Measurements from ENCODE around the gene GEN1. TPM values are rescaled to one million over a fixed set of nuclear protein-coding genes. Genes with fewer than 3 reads are reported as not detected.

The GEN1 gene
- total and polyA plus RNA-seq, 2 of the 4 experiments (the other 2 are of a cell fraction): 7.9 to 8.3 TPM

DNA sequence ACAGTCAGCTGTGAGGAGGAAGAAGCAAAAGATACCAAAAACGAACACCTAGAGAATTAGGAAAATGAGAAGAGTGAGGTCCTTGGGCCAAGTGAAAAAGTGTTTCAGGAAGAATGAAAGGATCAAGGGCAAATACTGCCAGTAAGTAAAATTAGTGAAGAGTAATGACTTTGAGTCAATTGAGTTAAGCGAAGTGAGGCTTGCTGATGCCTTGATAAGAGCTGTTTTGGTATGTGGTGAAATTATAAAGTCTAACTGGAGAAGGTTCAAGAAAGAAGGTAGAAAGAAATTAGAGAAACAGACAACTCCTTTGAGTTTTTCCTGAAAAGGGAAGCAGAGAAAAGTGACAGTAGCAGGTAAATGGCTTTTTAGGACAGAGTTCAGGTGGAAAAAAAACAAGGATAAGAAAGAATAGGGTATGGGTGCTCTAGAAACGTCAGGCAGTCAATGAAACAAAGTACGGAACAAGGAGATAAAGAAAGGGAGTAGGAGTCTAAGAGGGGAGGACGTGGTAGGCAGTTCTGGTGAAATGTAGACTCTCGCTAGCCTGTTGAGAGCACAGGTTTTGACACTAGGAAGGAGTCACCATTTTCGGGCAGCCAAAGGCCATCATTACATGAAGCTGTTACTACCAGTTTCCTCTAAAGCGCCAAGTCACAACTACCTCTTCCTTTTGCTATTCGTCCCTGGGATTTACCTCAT is 43.2 kb upstream of the GEN1 start:
- no peaks in the 10 kb centered on the region for H3K27me3 ChIP-seq (ENCODE audit: control insufficient read depth, insufficient read depth, low read length)
- no peak for TF ChIP-seq MXI1 (IDR thresholded peaks at IDR 0.05; ENCODE audit: borderline replicate concordance, low read depth, low read length)
- TF ChIP-seq, protein P1, sequence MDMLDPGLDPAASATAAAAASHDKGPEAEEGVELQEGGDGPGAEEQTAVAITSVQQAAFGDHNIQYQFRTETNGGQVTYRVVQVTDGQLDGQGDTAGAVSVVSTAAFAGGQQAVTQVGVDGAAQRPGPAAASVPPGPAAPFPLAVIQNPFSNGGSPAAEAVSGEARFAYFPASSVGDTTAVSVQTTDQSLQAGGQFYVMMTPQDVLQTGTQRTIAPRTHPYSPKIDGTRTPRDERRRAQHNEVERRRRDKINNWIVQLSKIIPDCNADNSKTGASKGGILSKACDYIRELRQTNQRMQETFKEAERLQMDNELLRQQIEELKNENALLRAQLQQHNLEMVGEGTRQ (IDR thresholded peaks at IDR 0.05; ENCODE audit: low read depth, low read length): no peak
- TF ChIP-seq MAFK (IDR thresholded peaks at IDR 0.05; ENCODE audit: low read depth, low read length): no peak
- TF ChIP-seq POLR2A (IDR thresholded peaks at IDR 0.05; ENCODE audit: low read depth, low read length): no peak
- no peak for TF ChIP-seq NFE2L2 (IDR thresholded peaks at IDR 0.05; ENCODE audit: low read depth, low read length)
- TF ChIP-seq RCOR1 (IDR thresholded peaks at IDR 0.05; ENCODE audit: insufficient replicate concordance, low read length): no peak
- no peak for TF ChIP-seq SMC3 (IDR thresholded peaks at IDR 0.05; ENCODE audit: low read depth, low read length)
- TF ChIP-seq, protein P2, sequence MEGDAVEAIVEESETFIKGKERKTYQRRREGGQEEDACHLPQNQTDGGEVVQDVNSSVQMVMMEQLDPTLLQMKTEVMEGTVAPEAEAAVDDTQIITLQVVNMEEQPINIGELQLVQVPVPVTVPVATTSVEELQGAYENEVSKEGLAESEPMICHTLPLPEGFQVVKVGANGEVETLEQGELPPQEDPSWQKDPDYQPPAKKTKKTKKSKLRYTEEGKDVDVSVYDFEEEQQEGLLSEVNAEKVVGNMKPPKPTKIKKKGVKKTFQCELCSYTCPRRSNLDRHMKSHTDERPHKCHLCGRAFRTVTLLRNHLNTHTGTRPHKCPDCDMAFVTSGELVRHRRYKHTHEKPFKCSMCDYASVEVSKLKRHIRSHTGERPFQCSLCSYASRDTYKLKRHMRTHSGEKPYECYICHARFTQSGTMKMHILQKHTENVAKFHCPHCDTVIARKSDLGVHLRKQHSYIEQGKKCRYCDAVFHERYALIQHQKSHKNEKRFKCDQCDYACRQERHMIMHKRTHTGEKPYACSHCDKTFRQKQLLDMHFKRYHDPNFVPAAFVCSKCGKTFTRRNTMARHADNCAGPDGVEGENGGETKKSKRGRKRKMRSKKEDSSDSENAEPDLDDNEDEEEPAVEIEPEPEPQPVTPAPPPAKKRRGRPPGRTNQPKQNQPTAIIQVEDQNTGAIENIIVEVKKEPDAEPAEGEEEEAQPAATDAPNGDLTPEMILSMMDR (conservative IDR thresholded peaks at IDR 0.05; ENCODE audit: low read depth, low read length): no peak
- no peak for TF ChIP-seq RAD21 (IDR thresholded peaks at IDR 0.05; ENCODE audit: low read length)
- TF ChIP-seq, protein P3, sequence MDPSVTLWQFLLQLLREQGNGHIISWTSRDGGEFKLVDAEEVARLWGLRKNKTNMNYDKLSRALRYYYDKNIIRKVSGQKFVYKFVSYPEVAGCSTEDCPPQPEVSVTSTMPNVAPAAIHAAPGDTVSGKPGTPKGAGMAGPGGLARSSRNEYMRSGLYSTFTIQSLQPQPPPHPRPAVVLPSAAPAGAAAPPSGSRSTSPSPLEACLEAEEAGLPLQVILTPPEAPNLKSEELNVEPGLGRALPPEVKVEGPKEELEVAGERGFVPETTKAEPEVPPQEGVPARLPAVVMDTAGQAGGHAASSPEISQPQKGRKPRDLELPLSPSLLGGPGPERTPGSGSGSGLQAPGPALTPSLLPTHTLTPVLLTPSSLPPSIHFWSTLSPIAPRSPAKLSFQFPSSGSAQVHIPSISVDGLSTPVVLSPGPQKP (IDR thresholded peaks at IDR 0.05; ENCODE audit: borderline replicate concordance, low read depth, low read length): no peak
- TF ChIP-seq FOS (IDR thresholded peaks at IDR 0.05; ENCODE audit: low read depth, low read length): no peak
- TF ChIP-seq CHD1 (IDR thresholded peaks at IDR 0.05; ENCODE audit: low read depth, low read length): no peak
- no peak for TF ChIP-seq CEBPB (IDR thresholded peaks at IDR 0.05; ENCODE audit: low read depth, low read length)
- ATAC-seq (ENCODE audit: low read depth) (no peak), DNase-seq (no peak)
- in situ Hi-C loops (cut with MboI; ENCODE audit: low sequenced_read_pairs) (no loop called here), intact Hi-C loops (cut with micrococcal nuclease) (no loop called here), dilution Hi-C loops (cut with HindIII; ENCODE audit: low sequenced_read_pairs, unreplicated experiment) (no loop called here)
- H2AFZ ChIP-seq (replicated peaks; ENCODE audit: low read length, poor library complexity): no peak overlapping the region
- no peak overlapping the region for H3K23ac ChIP-seq (ENCODE audit: low read depth, low read length)
- H3K9me1 ChIP-seq (ENCODE audit: insufficient read depth, low read length): peaks cover 3% of the 10 kb centered on the region; the same call in 1 of the 2 replicates
- BruUV-seq (replicated peaks): no TSS peak
- H4K20me1 ChIP-seq (ENCODE audit: insufficient read depth, low read length): no peaks in the 10 kb centered on the region
- ChIA-PET CTCF (no interaction called here), POLR2A (ENCODE audit: unreplicated experiment) (no interaction called here)
- H2BK20ac ChIP-seq (ENCODE audit: low read depth, low read length): no peak overlapping the region
- H3K56ac ChIP-seq (ENCODE audit: extremely low read depth, insufficient read depth, low read length): no peak overlapping the region
- H3K4me2 ChIP-seq (ENCODE audit: low read depth, low read length): no peak overlapping the region
- no peak overlapping the region for H3K18ac ChIP-seq (ENCODE audit: low read depth, low read length)
- H3K79me1 ChIP-seq (ENCODE audit: low read depth in 1 of 2, low read length in 2 of 2): no peaks in the 10 kb centered on the region; a peak in 1 of 4 replicates
- WGBS, 2 experiments (ENCODE audit: extremely low coverage in 2 of 2, insufficient read length in 1 of 2): 100% methylated on average over 3 of the region's 9 CpGs; no CpG with 5 or more reads in 1 of the 2 experiments
- no peak overlapping the region for H4K5ac ChIP-seq (ENCODE audit: low read depth, low read length)
- no peak overlapping the region for H2AK9ac ChIP-seq (replicated peaks; ENCODE audit: low read depth, low read length, poor library complexity)
- no peak overlapping the region for H2BK15ac ChIP-seq (ENCODE audit: low read depth, low read length)
- no peak overlapping the region for H3K4ac ChIP-seq (ENCODE audit: low read depth, low read length)
- H2BK5ac ChIP-seq (ENCODE audit: low read depth, low read length, poor library complexity, severe bottlenecking): no peak overlapping the region
- no peak overlapping the region for H3K27ac ChIP-seq (ENCODE audit: insufficient read depth, low read length)
- H4K91ac ChIP-seq (ENCODE audit: insufficient read depth, low read depth, low read length): no peak overlapping the region
- no peaks in the 10 kb centered on the region for H3K4me1 ChIP-seq (ENCODE audit: control insufficient read depth, insufficient read depth, low read length)
- H4K8ac ChIP-seq (ENCODE audit: low read depth in 2 of 2, low read length in 2 of 2): no peak overlapping the region
- no peak overlapping the region for H3K9ac ChIP-seq (ENCODE audit: low read depth, low read length)
- peaks cover 18% of the 10 kb centered on the region for H3K36me3 ChIP-seq (ENCODE audit: control insufficient read depth, insufficient read depth, low read length)
- no peak overlapping the region for H3K4me3 ChIP-seq (ENCODE audit: insufficient read depth, low read depth, low read length)
- H3K14ac ChIP-seq (replicated peaks; ENCODE audit: low read depth, low read length): no peak overlapping the region
- H2BK120ac ChIP-seq (ENCODE audit: low read depth, low read length): no peak overlapping the region
- no peaks in the 10 kb centered on the region for H3K9me3 ChIP-seq (ENCODE audit: control insufficient read depth, insufficient read depth, low read length)
- no peak overlapping the region for H2AK5ac ChIP-seq (ENCODE audit: low read depth, low read length)
